PC-9 (cell line): ENCODE data around the gene ALS2.

ENCODE experiments used
- CTCF ChIP-seq: fragments of 200-600 bp; sonication (generic); conservative IDR thresholded peaks from 2 replicates; pipeline ENCODE4 v1.6.1; 2017; ENCODE audit warnings: mixed run types, antibody characterized with exemption, mild to moderate bottlenecking, moderate library complexity
- EZH2 ChIP-seq: fragments of 200-600 bp; sonication (generic); IDR thresholded peaks from 2 replicates; pipeline ENCODE4 v1.8.0; 2017; ENCODE audit warnings: antibody characterized with exemption, low read depth

GRCh38 chr2:201775326-201775725 lies 5.4 kb downstream of the ALS2 start:
- TF ChIP-seq EZH2 (no peak), CTCF (no peak)
